Measurements from ENCODE around the gene PPM1F.

GRCh38 chr22:21942407-21943343 is 10.0 kb downstream of the PPM1F start:
- no peak for TF ChIP-seq EZH2phosphoT487 (IDR thresholded peaks at IDR 0.05; ENCODE audit: insufficient read depth, low read depth)
- no peak for TF ChIP-seq EZH2 (IDR thresholded peaks at IDR 0.05; ENCODE audit: insufficient read depth, poor library complexity, severe bottlenecking)
